ENCODE data around the gene TUBB. TPM values are rescaled to one million over a fixed set of nuclear protein-coding genes. Genes with fewer than 3 reads are reported as not detected.
A peak's percentile ranks its signal among the peaks of the same experiment; 100 is the strongest.

TUBB gene
- total RNA-seq, 1 experiment from 2014 or later: 886 TPM

DNA sequence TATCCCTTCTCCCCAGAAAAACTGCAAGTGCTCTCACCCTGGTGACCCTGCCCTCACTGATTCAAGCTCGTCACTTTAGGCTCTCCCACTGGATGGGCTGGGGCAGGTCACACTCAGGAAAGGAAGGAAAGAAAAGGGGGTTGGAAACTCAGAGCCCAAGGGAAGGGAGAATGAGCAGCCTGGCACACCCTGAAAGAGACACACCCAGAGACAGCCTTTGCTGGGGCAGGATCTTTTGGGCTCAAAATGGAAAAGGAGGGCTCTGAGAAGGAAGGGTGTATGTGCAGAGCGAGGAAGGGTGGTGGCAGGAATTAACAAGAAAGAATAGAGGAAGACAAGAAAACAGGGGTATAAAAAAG lies 36.2 kb upstream of the TUBB start:
- TF ChIP-seq ZFX (IDR thresholded peaks at IDR 0.05) (no peak), TCF7L2 (IDR thresholded peaks at IDR 0.05; ENCODE audit: borderline replicate concordance, extremely low read depth, insufficient read depth, insufficient read length) (no peak), CEBPB (IDR thresholded peaks at IDR 0.05; ENCODE audit: low read depth) (no peak), SIN3A (IDR thresholded peaks at IDR 0.05; ENCODE audit: low read depth) (no peak), CBX3 (IDR thresholded peaks at IDR 0.05; ENCODE audit: low read depth) (no peak), ZNF274 (IDR thresholded peaks at IDR 0.05; ENCODE audit: low read depth, low read length) (no peak), JUND (IDR thresholded peaks at IDR 0.05) (no peak)
- Histone ChIP-seq H4K20me1 (ENCODE audit: insufficient read depth) (no peaks in the 10 kb centered on the region), H3K79me2 (ENCODE audit: insufficient read depth, low read length) (peaks cover 58% of the 10 kb centered on the region), H3K36me3 (ENCODE audit: control insufficient read depth in 1 of 2, insufficient read depth in 2 of 2, low read length in 2 of 2) (no peaks in the 10 kb centered on the region), H3K4me1 (ENCODE audit: control insufficient read depth in 1 of 2, insufficient read depth in 2 of 2, low read length in 2 of 2) (peaks cover 48 to 75% of the 10 kb centered on the region in 2 experiments), H3K9me2 (ENCODE audit: insufficient read depth) (no peaks in the 10 kb centered on the region), H3K4me3 (replicated peaks in 1 of 2; ENCODE audit: low read depth in 1 of 2, low read length in 2 of 2) (peak overlapping the region; percentile 38 to 54), H3K9me3 (ENCODE audit: control insufficient read depth in 1 of 2, insufficient read depth in 1 of 2, low read depth in 1 of 2, low read length in 2 of 2) (no peaks in the 10 kb centered on the region), H2AFZ (ENCODE audit: low read depth, low read length, poor library complexity, severe bottlenecking) (no peak overlapping the region), H3K27ac (ENCODE audit: low read depth, low read length) (peak overlapping the region; percentile 85), H3K4me2 (ENCODE audit: low read length) (peak overlapping the region; percentile 98), H3K9ac (ENCODE audit: low read length) (peak overlapping the region; percentile 66), H3K27me3 (ENCODE audit: insufficient read depth, low read length) (no peaks in the 10 kb centered on the region)
- no peak for DNase-seq (ENCODE audit: low read depth, low spot score)
- ChIA-PET POLR2A (no interaction called here), RAD21 (ENCODE audit: low non-redundant PET in 1 of 2, low total read pairs in 2 of 2, uncharacterized antibody in 2 of 2, unreplicated experiment in 2 of 2) (no interaction called here), CTCF (no interaction called here)
- no peak for ATAC-seq
- intact Hi-C loops (cut with micrococcal nuclease): no loop called here
- no TSS peak for BruUV-seq (replicated peaks)

DNA sequence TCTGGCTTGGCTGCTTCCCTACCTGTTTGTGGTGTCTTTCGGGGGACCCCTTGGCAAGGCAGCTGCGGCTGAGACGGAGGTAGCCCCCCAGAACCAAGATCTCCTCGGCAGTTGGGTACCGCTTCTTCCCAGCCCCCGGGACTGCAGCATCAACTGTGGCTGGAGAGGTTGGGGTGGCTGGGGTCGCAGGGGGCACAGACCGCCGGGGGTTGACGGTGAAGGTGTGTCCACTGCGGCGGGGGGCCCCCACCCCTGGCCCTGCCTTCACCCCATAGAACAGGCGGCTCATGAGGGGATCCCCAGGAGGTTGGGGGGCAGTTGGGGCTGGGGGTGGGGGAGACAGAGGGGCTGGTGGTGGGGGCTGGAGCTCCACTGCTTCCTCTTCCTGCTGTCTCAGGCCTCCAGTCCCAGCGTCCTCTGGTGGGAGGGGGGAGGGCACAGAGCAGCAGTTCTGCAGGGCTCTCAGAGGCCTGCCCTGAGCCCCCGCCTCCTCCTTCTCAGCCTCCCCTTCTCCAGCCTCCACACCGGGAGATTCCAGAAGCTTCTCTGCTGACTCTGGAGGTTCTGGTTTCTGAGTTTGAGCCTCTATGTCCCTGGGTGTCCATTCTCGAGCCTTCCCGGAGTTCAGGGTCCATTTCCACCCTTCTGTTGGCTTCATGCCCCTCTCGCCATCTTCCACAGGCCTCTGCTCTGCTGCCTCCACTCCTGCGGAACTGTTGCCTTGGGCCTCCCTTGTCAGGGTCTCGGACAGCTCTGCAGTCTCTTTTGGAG lies 35.6 kb upstream of the TUBB start:
- no peaks in the 10 kb centered on the region for H4K20me1 ChIP-seq (ENCODE audit: insufficient read depth)
- ChIA-PET POLR2A (no interaction called here), RAD21 (ENCODE audit: low non-redundant PET in 1 of 2, low total read pairs in 2 of 2, uncharacterized antibody in 2 of 2, unreplicated experiment in 2 of 2) (no interaction called here), CTCF (no interaction called here)
- H3K27ac ChIP-seq (ENCODE audit: low read depth, low read length): peak overlapping the region; percentile 85
- no peaks in the 10 kb centered on the region for H3K9me2 ChIP-seq (ENCODE audit: insufficient read depth)
- H3K79me2 ChIP-seq (ENCODE audit: insufficient read depth, low read length): peaks cover 58% of the 10 kb centered on the region
- H3K4me3 ChIP-seq (replicated peaks in 1 of 2; ENCODE audit: low read depth in 1 of 2, low read length in 2 of 2): peak overlapping the region; percentile 38 to 54; a peak in 2 of 4 replicates
- intact Hi-C loops (cut with micrococcal nuclease): no loop called here
- no peaks in the 10 kb centered on the region for H3K9me3 ChIP-seq (ENCODE audit: control insufficient read depth in 1 of 2, insufficient read depth in 1 of 2, low read depth in 1 of 2, low read length in 2 of 2)
- peak overlapping the region; percentile 98 for H3K4me2 ChIP-seq (ENCODE audit: low read length)
- ATAC-seq (no peak), DNase-seq (ENCODE audit: low read depth, low spot score) (no peak)
- BruUV-seq (replicated peaks): no TSS peak
- H3K27me3 ChIP-seq (ENCODE audit: insufficient read depth, low read length): no peaks in the 10 kb centered on the region
- peaks cover 49 to 73% of the 10 kb centered on the region in 2 experiments for H3K4me1 ChIP-seq (ENCODE audit: control insufficient read depth in 1 of 2, insufficient read depth in 2 of 2, low read length in 2 of 2)
- H2AFZ ChIP-seq (ENCODE audit: low read depth, low read length, poor library complexity, severe bottlenecking): no peak overlapping the region
- no peaks in the 10 kb centered on the region for H3K36me3 ChIP-seq (ENCODE audit: control insufficient read depth in 1 of 2, insufficient read depth in 2 of 2, low read length in 2 of 2)
- peak overlapping the region; percentile 95 for H3K9ac ChIP-seq (ENCODE audit: low read length)
- no peak for TF ChIP-seq CBX3 (IDR thresholded peaks at IDR 0.05; ENCODE audit: low read depth)
- TF ChIP-seq, protein P1, sequence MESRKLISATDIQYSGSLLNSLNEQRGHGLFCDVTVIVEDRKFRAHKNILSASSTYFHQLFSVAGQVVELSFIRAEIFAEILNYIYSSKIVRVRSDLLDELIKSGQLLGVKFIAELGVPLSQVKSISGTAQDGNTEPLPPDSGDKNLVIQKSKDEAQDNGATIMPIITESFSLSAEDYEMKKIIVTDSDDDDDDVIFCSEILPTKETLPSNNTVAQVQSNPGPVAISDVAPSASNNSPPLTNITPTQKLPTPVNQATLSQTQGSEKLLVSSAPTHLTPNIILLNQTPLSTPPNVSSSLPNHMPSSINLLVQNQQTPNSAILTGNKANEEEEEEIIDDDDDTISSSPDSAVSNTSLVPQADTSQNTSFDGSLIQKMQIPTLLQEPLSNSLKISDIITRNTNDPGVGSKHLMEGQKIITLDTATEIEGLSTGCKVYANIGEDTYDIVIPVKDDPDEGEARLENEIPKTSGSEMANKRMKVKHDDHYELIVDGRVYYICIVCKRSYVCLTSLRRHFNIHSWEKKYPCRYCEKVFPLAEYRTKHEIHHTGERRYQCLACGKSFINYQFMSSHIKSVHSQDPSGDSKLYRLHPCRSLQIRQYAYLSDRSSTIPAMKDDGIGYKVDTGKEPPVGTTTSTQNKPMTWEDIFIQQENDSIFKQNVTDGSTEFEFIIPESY (IDR thresholded peaks at IDR 0.05; ENCODE audit: extremely low read depth, insufficient replicate concordance, low read length): no peak
- TF ChIP-seq CEBPB (IDR thresholded peaks at IDR 0.05; ENCODE audit: low read depth): no peak
- TF ChIP-seq ELF1 (IDR thresholded peaks at IDR 0.05; ENCODE audit: borderline replicate concordance, low read depth): no peak
- TF ChIP-seq EZH2 (IDR thresholded peaks at IDR 0.05): no peak
- no peak for TF ChIP-seq RAD21 (IDR thresholded peaks at IDR 0.05; ENCODE audit: low read depth)
- TF ChIP-seq SRF (IDR thresholded peaks at IDR 0.05; ENCODE audit: low read depth): no peak
- no peak for TF ChIP-seq EGR1 (IDR thresholded peaks at IDR 0.05; ENCODE audit: low read depth)
- no peak for TF ChIP-seq TCF7L2 (IDR thresholded peaks at IDR 0.05; ENCODE audit: borderline replicate concordance, extremely low read depth, insufficient read depth, insufficient read length)
- TF ChIP-seq, protein P2, sequence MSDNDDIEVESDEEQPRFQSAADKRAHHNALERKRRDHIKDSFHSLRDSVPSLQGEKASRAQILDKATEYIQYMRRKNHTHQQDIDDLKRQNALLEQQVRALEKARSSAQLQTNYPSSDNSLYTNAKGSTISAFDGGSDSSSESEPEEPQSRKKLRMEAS (IDR thresholded peaks at IDR 0.05): no peak
- no peak for TF ChIP-seq SIN3A (IDR thresholded peaks at IDR 0.05; ENCODE audit: low read depth)
- no peak for TF ChIP-seq YY1 (IDR thresholded peaks at IDR 0.05; ENCODE audit: extremely low read depth, insufficient replicate concordance, low read depth, low read length)
- TF ChIP-seq POLR2A (IDR thresholded peaks at IDR 0.05; ENCODE audit: borderline replicate concordance, extremely low read depth, insufficient read depth, insufficient read length): no peak
- TF ChIP-seq, protein P3, sequence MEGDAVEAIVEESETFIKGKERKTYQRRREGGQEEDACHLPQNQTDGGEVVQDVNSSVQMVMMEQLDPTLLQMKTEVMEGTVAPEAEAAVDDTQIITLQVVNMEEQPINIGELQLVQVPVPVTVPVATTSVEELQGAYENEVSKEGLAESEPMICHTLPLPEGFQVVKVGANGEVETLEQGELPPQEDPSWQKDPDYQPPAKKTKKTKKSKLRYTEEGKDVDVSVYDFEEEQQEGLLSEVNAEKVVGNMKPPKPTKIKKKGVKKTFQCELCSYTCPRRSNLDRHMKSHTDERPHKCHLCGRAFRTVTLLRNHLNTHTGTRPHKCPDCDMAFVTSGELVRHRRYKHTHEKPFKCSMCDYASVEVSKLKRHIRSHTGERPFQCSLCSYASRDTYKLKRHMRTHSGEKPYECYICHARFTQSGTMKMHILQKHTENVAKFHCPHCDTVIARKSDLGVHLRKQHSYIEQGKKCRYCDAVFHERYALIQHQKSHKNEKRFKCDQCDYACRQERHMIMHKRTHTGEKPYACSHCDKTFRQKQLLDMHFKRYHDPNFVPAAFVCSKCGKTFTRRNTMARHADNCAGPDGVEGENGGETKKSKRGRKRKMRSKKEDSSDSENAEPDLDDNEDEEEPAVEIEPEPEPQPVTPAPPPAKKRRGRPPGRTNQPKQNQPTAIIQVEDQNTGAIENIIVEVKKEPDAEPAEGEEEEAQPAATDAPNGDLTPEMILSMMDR (IDR thresholded peaks at IDR 0.05 in 2 of 3, conservative IDR thresholded peaks at IDR 0.05 in 1 of 3; ENCODE audit: borderline replicate concordance in 1 of 3, insufficient read depth in 1 of 3, low read depth in 2 of 3, low read length in 2 of 3): no peak

Data from HCT116 (cell line).